Right hindlimb (tissue), 1 donor: ENCODE measurements around the gene PACS2.
"Not testable (repeated sequence)": the region's sequence is repeated elsewhere in the genome, so short reads cannot be mapped to it uniquely, and the experiment has no call there.

Experiments used
- DNase-seq: peaks from one replicate; pipeline ENCODE4 v3.0.0-alpha.2; 2018

PACS2 gene

GRCh38 chr14:105334383-105335230 lies 20.1 kb downstream of the PACS2 start:
- peak; percentile 17 for DNase-seq

DNA sequence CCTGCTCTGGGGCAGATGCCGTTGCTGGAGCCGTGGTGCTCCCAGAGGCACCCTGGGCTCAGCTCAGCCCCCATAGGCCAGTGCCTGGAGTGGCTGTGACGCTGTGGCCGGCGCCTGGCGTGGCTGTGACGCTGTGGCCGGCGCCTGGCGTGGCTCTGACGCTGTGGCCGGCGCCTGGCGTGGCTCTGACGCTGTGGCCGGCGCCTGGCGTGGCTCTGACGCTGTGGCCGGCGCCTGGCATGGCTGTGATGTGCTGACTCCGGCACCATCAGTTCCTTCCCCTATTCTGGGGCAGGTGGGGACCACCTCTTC lies 20.6 kb downstream of the PACS2 start:
- not testable (repeated sequence) for DNase-seq

DNA sequence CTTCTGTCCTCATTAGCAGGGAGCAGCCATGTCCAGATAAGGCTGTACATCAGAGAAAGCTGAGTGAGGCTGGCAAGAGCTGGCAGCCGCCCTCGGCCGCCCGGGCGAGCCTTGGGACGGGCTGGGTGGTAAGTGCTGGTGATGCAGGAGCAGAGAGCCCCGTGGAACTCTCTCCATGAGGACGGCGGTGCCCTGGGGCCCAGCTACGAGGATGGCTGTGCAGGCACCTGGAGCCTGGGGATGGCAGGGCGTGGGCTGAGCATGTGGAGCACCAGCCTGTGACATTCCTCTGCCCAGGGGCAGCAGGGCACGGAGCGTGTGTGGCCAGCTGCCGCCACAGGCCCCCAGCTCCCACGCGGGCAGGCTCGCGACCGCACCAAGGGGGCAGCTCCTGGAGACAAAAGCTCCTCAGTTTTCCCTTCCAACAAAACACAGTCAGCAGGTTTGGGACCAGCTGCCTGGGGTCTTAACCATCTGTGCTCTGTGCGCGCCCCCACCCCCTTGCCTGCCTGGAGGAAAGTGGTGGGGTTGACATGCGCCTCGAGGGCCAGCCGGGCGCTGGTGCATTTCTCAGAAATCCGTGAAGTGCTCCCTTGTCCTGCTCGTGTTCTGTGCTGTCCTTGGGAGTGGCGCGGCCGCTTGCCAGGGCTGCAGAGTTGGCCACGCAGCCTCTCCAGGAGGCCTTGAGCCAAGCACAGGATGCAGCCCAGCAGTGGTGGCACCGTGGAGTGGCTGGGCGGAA lies 21.4 kb downstream of the PACS2 start:
- peak; percentile 64 for DNase-seq

DNA sequence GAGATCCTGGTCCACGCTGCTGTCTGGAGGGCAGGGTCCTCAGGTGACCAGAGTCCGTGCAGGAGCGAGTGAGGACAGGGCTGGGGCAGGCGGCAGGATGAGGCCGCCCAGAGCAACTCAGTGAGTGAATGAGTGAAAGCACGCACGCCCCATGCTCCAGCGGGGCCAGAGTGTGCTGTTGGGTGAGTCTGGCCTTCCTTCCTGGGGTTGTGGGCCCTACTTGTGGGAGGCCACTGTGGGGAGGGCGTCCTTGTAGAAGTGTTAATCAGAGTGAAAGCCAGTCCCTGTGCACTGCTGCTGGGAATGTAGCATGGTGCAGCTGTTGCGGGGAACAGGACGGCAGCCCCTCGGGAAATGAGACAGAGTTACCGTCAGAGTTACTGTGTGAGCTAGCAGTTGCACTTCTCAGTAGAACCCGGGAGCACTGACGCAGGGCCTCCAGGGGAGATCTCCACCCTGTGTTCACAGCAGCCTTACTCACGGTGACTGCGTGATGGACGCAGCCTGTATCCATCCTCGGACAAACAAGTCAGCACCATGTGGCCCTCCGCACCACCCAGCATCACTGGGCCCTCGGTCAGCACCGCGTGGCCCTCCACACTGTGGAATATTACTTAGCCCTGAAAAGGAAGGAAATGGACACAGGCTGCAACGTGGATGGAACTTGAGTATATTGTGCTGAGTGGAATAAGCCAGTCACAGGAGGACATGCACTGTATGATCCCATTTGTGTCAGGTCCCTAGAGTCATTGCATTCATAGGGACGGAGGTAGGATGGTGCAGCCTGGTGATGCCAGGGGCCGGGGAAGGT lies 22.1 kb downstream of the PACS2 start:
- DNase-seq, result peak; percentile 40

- no peak for DNase-seq
These were observed 22.9 kb downstream of the PACS2 start for GRCh38 chr14:105337433-105337832.

- peak; percentile 59 for DNase-seq
These were observed 23.6 kb downstream of the PACS2 start for GRCh38 chr14:105337966-105338741.

DNA sequence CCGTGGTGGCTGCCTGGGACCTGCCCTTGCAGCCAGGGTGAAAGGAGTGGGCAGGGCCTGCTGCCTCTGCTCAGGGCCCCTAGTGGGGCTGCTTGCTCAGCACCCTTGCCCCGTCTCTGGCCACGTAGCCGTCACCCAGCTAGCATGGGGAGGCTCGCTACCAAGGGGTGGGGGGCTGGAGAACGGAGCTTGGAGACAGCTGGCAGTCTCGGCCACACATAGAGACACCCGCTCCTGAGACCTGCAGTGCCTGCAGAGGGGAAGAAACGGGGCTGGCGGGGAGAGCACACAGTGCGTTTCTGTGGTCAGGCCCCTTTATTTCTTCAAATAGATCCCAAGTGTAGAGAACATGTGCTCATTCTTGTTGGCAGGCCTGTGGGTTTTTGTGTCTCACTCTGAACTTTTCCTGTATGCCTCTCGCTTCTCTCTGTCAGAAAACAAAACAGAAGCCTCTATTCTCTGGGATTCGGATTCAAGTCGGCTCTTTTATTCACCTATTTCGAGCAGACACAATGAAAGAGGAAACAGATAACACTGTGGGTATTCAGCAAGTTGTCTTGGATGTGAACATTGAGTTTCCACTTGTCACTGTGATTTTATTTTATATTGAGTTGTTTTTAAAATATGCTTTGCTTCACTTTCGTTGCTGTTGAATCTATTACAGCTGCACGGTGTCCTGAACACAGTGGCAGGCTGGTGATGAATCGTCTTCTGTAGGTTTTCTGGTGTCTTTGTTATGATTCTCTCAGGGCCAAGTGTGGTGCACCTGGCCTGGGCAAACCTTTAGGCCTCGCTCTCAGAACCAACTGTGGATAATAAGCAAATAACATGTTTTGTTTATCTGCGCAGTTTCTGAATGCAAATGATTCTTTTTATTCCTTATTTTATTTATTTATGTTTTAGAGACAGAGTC lies 26.5 kb downstream of the PACS2 start:
- peak; percentile 41 for DNase-seq

DNA sequence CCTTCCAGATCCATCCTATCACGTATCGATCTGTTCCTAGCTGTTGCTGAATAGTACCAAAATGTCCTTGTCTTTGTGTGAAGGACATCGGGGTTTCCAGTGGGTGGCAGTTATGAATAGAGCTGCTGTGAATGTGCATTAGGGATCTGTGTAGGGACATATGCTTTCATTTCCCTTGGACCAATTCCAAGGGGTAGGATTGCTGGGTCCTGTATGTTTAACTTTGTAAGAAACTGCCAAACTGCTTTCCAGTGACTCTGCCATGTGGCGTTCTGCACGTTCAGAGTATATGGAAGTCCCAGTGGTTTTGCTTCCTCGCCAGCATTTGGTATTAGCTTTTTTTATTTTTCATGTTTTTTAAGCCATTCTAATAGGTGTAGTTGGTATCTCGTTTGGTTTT lies 28.6 kb downstream of the PACS2 start:
- peak; percentile 25 for DNase-seq

DNA sequence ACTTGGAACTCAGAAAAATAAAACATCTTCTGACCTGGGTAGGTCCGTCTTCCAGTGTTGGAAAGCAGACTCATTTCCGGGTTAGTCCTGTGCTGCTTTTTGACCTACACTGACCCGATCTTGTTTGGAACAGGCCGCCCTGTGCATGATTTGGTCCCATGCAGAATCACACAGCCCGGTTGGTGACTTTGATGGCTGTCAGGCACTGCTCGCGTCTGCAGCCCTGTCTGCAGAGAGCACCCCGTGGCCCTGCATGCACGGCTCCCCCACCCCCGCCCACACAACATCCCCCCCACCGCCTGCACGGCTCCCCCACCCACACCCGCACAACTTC lies 31.6 kb downstream of the PACS2 start:
- DNase-seq, result no peak

- DNase-seq, result no peak
These were observed 32.5 kb downstream of the PACS2 start for GRCh38 chr14:105346876-105347586.

GRCh38 chr14:105347587-105347968 lies 33.0 kb downstream of the PACS2 start:
- DNase-seq, result no peak

DNA sequence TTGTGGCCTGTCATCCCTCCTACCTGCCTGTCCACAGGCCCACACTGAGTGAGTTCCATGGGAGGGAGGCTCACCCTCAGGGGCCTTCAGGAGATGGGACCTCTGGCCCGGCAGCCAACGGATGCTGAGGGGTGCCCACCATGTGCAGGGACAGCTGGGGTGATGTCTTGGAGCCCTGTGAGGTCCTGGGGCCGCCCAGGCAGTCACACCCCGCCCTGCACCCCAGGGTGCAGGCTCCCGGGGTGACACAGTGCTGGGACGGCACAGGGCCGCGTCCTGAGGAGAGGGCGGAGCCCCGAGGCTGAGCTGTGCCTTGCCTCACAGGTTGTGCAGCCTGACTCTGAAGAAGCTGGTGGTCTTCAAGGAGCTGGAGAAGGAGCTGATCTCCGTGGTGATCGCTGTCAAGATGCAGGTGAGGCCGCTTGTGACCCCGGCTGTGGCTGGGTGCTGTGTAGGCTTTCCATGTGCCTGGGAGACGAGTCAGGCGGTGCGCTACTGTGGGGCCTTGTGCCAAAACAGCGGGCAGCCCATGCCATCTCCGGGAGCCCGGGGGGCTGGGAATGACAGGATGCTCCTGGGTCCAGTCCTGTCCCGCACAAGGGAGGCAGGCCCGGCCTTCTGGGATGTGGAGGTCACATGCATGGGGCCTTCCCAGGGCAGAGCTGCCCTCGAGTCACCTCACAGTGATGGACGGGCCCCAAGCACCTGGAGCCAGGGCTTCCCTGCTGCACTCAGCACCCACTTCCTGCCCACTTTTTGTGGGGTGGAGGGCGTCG lies 33.8 kb downstream of the PACS2 start:
- no peak for DNase-seq

- no peak for DNase-seq
These were observed 34.6 kb downstream of the PACS2 start for GRCh38 chr14:105348945-105349699.

DNA sequence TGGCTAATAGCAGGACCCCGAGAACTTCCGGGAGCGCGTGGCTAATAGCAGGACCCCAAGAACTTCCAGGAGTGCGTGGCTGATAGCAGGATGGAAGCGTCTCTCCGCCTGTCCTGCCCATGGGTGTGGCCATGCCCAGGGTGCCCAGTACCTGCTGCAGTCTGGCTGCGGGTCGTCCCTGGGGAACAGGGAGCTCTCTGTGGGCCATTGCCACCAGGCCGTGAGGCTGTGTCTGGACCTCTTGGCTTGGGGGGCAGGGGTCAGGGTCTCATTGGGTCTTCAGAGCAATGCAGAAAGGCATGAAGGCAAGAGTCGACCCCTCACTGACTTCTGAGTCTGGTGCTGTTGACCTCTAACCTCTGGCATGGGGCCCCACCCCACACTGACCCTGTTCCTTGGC lies 35.4 kb downstream of the PACS2 start:
- no peak for DNase-seq

DNA sequence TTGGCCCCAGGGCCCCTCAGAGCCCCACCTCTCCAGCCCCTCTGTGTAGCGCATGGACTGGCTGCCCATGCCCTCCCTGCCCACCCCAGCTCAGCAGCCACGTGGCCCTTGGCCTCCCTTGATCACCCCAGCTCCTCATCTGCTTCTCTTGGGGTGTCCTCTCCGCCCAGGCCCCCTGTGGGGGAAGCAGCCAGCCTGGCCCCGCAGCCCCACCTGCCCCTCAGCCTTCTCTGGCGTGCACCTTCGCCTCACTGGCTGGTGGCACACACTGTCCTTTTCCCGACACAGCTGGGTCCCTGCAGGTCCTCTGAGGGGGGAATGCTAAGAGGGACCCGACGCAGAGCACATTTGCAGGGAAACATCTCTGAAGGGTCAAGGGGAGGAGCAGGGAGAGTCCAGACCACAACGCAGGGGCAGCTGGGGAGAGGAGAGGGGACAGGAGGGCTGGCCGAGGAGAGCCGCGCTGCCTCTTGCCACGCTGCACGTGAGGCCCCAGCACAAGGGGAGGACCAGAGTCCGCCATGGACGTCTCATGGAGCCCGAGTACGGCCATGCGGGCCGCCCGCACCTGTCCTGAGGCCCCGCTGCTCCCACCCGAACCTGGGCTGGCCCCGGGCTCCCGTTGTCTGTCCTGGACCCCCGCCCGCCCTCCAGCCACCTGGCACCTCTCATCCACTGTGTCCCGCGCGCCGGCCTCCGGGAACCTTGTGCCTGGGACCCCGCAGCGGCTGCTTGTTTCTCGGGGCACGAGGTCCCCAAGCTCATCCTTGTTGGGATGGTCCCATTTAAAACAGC lies 36.1 kb downstream of the PACS2 start:
- no peak for DNase-seq

GRCh38 chr14:105351410-105351809 lies 36.9 kb downstream of the PACS2 start:
- DNase-seq, result no peak

GRCh38 chr14:105351920-105352851 lies 37.6 kb downstream of the PACS2 start:
- DNase-seq, result peak; percentile 81
